NCI-H2227 treated with DMSO at 0.1 percent for 48 hours (cell line): ENCODE results near the gene RAC3.

Experiments
- DNase-seq: peaks from one replicate; lab custom pipeline; 2025; lab: John Stamatoyannopoulos, UW

RAC3 gene

DNA sequence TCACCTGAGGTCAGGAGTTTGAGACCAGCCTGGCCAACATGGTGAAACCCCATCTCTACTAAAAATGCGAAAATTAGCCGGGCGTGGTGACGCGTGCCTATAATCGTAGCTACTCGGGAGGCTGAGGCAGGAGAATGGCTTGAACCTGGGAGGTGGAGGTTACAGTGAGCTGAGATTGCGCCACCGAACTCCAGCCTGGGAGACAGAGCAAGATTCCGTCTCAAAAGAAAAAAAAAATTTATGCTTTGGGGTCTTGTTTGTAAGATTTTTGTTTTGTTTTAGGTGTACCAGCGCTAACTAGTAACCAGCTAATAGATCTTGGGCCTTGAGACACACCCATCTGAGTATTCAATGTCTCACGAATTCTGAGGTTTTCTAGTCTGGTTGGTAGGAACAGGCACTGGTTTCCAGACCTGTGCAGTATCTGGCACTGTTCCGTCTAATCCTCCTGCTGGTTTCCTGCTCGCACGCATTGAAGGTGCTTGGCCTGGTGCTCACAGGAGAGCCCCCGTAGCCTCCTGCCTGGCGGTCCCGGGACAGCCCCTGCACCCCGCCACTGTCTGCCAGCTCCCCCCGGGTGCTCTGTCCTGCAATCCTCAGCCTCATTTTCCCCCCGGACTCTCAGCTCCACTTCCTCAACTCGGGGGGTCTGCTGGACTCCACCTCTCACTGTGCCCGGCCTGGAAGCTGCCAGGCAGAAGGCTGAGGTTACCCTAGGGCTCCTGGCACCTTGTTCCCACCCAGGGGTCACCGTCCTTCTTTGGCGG is 44.7 kb downstream of the RAC3 start:
- DNase-seq: no peak

GRCh38 chr17:82076785-82077591 is 45.5 kb downstream of the RAC3 start:
- no peak for DNase-seq

GRCh38 chr17:82077617-82078358 is 46.3 kb downstream of the RAC3 start:
- no peak for DNase-seq

- DNase-seq: no peak
Observed at GRCh38 chr17:82078433-82078832, 47.0 kb downstream of the RAC3 start.

DNA sequence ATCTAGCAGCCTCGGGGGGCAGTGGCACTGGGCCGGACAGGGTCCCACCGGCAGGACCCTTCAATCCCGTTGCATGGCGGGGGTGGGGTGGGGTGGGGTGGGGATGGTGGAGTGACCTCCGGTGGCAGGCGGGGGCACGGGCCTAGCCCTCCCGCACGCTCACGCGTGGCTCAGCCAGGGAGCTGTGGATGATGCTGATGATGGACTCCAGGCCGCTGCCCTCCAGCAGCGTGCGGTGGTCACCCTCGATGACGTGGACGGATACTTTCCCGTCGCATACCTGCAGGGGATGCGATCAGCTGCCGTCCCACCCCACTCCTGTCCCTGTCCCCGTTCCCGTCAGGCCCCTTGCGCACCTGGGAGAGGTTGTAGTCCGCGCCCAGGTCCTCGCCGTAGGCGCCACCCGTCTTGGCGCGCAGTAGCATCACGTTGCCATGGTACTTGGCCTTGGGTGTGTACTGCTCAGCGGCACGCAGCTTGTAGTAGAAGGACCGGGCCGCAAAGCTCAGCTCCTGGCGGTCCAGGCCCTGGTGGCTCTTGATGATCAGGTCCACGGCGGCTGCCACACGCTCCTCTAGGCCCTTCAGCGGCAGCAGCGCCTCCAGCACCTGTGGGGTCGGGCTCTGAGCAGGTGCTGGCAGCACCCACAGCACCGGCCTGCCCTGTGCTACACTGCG is 47.7 kb downstream of the RAC3 start:
- no peak for DNase-seq

DNA sequence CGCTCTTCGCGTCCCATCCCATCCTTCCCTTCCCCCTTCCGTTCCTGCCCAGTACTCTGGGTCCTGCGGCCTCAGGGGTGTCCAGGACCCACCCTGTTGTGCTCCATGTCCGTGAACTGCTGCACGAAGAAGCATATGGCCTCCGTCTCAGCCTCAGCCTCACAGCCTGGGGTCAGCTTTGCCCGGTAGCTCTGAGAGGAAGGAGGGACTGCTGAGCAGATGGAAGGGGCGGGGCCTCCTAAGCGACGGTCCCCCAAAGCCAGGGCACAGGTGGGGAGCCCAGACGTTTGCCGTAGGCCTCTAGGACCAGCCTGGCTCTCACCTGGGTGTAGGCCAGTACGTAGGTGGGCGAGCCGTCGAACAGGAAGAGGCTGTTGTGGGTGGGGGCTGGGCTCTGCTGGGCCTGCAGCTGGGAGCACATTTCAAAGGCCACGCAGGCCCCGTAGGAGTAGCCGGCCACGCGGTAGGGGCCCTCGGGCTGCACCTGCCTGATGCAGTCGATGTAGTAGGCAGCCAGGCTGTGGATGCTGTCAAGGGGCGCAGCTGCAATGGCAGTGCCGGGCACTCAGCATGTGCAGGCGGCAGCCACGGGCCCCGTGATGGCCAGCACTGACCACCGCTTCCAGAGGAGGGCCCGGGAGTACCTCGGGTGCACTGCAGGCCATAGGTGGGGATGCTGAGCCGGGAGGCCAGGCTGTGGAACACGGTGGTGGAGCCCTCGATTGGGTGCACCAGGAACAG is 48.7 kb downstream of the RAC3 start:
- no peak for DNase-seq

DNA sequence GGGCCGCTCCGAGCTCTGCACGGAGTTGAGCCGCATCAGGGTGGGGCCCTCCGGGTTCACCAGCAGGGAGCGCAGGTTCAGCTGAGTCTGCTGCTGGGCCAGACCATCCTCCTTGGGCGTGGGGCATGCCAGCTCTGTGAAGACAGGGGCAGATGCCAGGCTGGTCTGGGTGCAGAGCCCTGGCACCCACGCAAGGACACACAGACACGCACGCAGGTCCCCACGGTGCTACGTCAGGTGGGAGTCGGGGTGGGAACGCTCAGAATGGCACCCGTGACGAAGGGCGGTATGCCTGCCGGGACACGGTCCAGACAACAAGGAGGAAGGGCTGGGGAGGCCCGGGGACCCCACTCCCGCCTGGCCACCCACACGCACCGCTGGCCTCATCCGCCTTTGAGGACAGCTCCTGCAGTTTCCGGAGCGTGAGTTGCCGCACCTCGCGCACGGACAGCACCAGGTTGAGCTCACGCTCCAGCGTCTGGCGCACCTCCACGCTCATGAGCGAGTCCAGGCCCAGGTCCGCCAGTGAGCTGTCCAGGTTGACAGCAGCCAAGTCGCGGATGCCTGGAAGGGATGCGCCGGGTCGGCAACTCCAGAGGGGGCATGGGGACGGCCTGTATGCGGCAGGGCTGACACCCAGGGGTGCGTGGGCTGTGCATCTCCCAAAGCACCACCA is 49.4 kb downstream of the RAC3 start:
- DNase-seq: no peak

- no peak for DNase-seq
Observed at GRCh38 chr17:82081546-82081945, 50.1 kb downstream of the RAC3 start.

DNA sequence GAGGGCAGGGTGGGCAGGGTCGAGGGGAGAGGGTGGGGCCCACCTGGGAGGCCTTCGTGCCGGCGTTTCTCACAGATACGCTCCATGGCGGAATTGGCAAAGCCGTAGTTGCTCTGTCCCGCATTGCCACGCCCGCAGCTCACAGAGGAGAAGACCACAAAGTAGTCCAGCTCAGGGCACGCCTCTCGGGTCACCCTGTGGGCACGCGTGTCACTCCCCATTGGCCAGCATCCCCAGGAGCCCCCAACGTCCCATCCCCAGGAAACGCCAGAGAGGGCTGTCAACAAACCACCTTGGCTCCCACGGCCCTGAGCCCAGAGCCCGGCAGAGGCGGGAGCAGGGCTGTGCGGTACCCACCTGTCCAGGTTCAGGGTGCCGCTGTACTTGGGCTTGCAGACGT is 50.5 kb downstream of the RAC3 start:
- no peak for DNase-seq

DNA sequence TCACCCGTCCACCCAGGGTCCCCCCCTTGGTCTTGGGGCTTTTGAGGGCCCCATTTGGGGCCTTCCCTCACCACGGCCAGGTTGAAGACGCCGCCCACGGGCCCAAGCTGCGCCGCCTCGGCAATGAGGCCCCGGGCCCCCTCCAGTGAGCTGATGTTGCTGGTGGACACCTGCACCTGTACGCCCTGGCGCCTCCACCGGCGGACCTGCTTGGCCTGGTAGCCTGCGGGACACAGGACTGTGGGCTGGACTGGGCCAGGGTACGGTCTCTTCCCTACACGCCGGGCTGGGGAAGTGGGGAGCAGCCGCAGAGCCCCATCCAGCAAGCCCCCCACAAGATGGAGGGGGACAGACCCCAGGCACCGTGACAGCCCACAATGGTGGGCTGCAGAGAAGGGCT is 51.0 kb downstream of the RAC3 start:
- no peak for DNase-seq

DNA sequence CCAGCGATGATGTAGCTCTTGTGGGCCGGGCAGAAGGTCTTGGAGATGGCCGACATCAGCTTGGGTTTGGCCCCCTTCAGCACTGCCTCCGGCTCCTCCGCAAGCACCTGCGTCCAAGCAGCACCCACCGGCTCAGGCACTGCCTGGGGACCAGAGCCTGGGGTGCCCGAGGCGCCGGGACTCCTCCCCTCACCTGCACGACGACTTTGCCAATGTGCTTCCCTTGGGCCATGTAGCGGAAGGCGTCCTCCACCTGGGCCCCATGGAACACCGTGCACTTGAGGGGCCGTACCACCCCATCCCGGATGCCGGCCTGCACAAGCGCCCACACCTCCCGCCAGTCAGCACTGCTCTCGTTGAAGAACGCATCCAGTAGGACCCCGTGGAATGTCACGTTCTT is 51.5 kb downstream of the RAC3 start:
- no peak for DNase-seq
